ENCODE data around the gene KDM3B.

Gene KDM3B

DNA sequence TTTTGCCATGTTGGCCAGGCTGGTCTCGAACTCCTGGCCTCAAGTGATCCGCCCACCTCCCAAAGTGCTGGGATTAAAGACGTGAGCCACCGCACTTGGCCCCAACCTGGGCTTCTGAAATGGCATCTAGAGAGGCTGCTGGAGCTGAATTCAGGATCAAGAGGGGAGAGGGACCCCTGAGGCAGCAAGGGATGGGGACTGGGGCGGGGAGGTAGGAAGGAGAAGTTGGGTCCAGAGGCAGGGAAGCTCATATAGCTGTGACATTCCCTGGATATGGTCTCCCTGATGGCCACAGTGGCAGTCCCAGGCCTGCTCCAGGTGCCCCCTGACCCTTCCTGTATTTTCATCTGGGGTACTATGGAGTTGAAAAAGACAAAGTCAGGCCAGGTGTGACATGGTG lies 98.5 kb downstream of the KDM3B start:
- DNase-seq = no peak

DNA sequence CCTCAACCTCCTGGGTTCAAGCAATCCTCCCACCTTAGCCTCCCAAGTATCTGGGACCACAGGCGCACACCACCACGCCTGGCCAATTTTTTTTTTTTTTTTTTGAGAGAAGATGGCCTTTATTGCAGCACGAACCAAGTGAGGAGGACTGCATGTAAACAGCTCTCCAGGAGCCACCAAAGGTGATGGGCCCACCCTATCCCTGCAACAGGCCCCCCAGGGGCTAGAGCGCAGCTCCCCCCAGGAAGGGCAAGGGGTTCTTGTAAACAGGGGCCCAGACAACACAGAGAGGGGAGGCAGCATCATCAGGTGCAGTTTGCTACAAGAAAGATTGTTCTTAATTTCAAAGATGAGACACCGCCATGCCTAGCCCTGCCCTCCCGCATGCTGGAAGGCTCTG lies 100.2 kb downstream of the KDM3B start:
- DNase-seq = no peak

GRCh38 chr5:138453590-138453989 lies 101.1 kb downstream of the KDM3B start:
- DNase-seq = no peak

GRCh38 chr5:138454121-138454520 lies 101.6 kb downstream of the KDM3B start:
- no peak for DNase-seq

GRCh38 chr5:138455232-138455930 lies 102.9 kb downstream of the KDM3B start:
- DNase-seq = no peak

- DNase-seq = no peak
These were observed 105.2 kb downstream of the KDM3B start for GRCh38 chr5:138457531-138458275.

GRCh38 chr5:138458384-138458783 lies 105.9 kb downstream of the KDM3B start:
- DNase-seq = no peak

GRCh38 chr5:138458856-138459255 lies 106.4 kb downstream of the KDM3B start:
- DNase-seq = no peak

DNA sequence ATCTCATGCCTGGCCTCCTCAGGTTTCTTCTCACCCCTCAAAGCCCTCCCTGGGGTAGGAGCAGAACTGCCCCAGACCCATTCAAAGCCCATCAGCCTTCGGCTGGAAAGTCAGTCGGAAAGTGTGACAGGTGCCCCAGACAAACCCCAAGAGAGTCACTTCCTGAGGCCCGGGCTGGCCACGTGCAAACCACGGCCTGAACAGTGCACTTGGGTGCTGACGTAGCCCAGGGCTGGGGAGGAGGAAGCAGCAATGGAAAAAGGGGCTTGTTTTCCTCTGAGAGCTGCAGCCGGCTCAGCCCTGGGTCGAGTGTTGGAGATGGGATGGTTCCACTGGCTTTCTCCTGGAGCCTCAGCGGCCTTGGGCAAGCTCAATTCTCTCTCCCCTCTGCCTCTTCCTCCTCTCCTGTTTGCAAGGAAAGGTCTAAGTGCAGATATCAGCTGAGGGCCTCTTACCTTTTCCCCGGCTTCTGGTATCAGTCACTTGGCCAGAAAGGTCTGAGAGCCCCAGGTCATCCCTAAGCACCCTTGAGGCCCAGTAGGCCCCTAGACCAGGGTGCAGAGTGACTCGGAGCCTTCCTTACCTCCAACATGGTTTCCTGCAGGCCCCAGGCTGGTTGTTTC lies 106.9 kb downstream of the KDM3B start:
- peak; percentile 71 for DNase-seq

GRCh38 chr5:138460032-138460693 lies 107.7 kb downstream of the KDM3B start:
- DNase-seq = no peak

DNA sequence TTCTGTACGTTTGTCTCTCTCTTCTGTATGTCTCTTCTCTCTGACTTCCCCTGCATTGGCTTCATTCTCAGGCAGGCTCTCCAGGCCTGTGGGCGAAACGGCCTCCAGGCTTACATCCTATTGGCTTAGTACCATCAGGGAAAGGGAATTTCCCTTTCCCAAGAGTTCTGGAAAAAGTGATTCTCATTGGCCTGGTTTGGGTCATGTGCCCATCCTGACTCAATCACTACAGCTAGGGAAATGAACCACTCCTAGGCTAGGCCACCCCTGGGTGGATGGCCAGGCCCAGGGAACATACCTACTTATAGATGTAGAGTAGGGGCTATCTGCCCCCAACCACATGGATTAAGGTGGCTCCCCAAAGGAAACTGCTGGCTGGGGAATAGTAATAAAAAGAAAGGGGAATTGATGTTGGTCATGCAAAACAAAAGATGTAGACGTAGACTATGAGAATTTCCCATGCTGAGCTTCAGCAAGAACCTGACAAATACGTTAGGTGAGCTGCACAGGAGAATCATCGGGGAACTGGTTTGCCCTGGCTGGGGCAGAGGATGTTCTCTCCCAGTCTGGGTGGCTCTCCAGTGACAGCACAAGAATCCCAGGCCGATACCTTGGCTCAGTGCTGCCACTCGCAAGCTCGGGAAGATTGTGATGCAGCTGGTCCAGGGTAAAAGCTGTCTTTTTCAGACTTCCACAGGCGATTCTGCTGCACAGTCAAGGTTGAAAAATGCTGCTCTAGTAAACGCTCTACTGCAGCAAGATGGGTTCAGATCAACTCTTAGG lies 109.0 kb downstream of the KDM3B start:
- peak; percentile 64 for DNase-seq

DNA sequence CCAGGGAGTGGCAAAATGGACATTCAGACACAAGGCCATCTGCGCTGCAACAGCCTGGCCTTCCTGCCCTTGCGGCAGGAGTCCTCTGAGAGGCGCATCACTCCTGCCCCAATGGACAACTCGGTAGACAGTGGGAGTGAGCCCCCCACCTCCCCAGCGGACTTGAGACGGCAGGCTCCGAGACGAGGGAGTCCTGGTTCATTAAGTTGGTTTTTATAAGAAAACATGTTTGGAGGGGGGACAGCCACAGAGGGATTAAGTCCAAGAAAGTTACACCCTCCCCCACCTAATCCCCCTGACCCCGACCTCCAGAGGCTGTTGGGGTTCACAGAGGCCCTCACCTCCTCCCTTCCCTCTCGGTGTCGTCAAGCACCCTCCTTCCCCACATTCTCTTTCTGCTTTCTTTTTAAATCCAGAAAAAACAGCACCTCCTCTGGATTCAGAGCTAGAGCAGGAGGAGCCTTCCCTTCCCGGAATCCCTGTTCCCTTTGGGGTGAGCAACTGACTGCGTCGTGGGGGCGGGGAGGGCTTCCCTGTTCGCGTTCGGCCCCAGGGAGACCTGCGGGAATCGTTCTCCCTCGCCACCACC lies 111.0 kb downstream of the KDM3B start:
- DNase-seq = no peak

GRCh38 chr5:138464008-138464387 lies 111.5 kb downstream of the KDM3B start:
- DNase-seq = peak; percentile 98

GRCh38 chr5:138464388-138465260 lies 112.1 kb downstream of the KDM3B start:
- DNase-seq = peak; percentile 99

GRCh38 chr5:138465261-138466124 lies 113.0 kb downstream of the KDM3B start, which contains the start of gene EGR1:
Gene EGR1, plus strand, starts transcription at chr5:138465479. Its CDS starts 283 bp downstream, at chr5:138465762.
- peak; percentile 95 for DNase-seq

- peak; percentile 9 for DNase-seq
These were observed 113.8 kb downstream of the KDM3B start for GRCh38 chr5:138466125-138466899.

GRCh38 chr5:138466900-138467710 lies 114.6 kb downstream of the KDM3B start:
- no peak for DNase-seq

DNA sequence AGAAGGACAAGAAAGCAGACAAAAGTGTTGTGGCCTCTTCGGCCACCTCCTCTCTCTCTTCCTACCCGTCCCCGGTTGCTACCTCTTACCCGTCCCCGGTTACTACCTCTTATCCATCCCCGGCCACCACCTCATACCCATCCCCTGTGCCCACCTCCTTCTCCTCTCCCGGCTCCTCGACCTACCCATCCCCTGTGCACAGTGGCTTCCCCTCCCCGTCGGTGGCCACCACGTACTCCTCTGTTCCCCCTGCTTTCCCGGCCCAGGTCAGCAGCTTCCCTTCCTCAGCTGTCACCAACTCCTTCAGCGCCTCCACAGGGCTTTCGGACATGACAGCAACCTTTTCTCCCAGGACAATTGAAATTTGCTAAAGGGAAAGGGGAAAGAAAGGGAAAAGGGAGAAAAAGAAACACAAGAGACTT lies 115.2 kb downstream of the KDM3B start:
- DNase-seq = no peak

Measured in suppressor macrophage treated with lipopolysaccharide for 4 hours (primary cell).